Ovary (tissue), 9 donors: ENCODE data around the gene VAMP5. TPM values are rescaled to one million over a fixed set of nuclear protein-coding genes. Genes with fewer than 3 reads are reported as not detected.

ENCODE experiments used
- DNase-seq, 5 donors: peaks; one replicate each; pipeline ENCODE4 v3.0.0-alpha.2; 2019 to 2020
- H3K27ac ChIP-seq, 2 donors: fragments of 200-600 bp; one replicate each; pipeline versions ENCODE4 v1.5.1 to v1.8.0; 2019 to 2022
- H3K27me3 ChIP-seq: fragments of 200-600 bp; one replicate; pipeline ENCODE4 v1.8.0; 2022
- H3K36me3 ChIP-seq: fragments of 200-600 bp; sonication (generic); one replicate; pipeline ENCODE4 v1.5.1; 2019
- H3K4me1 ChIP-seq: one replicate; pipeline ENCODE4 v1.8.1; 2013; ENCODE audit warnings: mild to moderate bottlenecking, moderate library complexity; ENCODE audit not compliant: insufficient read depth
- H3K4me3 ChIP-seq: fragments of 200-600 bp; sonication (generic); one replicate; pipeline ENCODE4 v1.5.1; 2017
- H3K9me3 ChIP-seq, 2 donors: fragments of 200-600 bp in 1 of 2; sonication (generic) in 1 of 2; one replicate each; pipeline versions ENCODE4 v1.5.1 to v1.8.1; 2013 to 2019; ENCODE audit warnings: mild to moderate bottlenecking in 1 of 2, moderate library complexity in 1 of 2
- EP300 ChIP-seq: sonication (generic); formaldehyde crosslinking; IDR thresholded peaks from one replicate; pipeline ENCODE4 v1.6.1; 2017; ENCODE audit warnings: antibody characterized with exemption
- POLR2A ChIP-seq: fragments of 450-650 bp; IDR thresholded peaks from one replicate; pipeline ENCODE4 v1.6.1; 2017; ENCODE audit warnings: antibody characterized with exemption, mild to moderate bottlenecking, moderate library complexity
- WGBS, 3 donors: extraction: QIAGEN DNeasy Blood & Tissue Kit in 1 of 3; methylation state at CpG; one replicate each; pipeline versions ENCODE4 v1.1.5 to v1.1.7; 2013 to 2017; 5-methylcytosine and 5-hydroxymethylcytosine counted together
- intact Hi-C, 4 donors: fragments of 100-400 bp; cut with DNase I; formaldehyde crosslinking; loops; one replicate each; pipeline versions ENCODE4 v1.11.0 to v1.15.1; 2022 to 2023
- polyA plus RNA-seq, 2 donors: library from polyadenylated mRNA; stranded (reverse); fragments of 200-250 nt in 1 of 2; fragments of 350-450 nt in 1 of 2; fragmentation: Illumina TruSeq in 1 of 2; extraction: RNeasy Lipid Tissue Mini Kit (QIAGEN cat#74804) in 1 of 2; gene quantifications; one replicate each; pipeline ENCODE4 v1.2.3, GENCODE V29; 2013 to 2014
- total RNA-seq, 7 donors: library from RNA; depleted of rRNA in 2 of 7; stranded (reverse); fragments of >200 nt in 2 of 7; fragmentation: NEBNext Ultra II Directional in 3 of 7; extraction: Animal tissue kit (Norgen Biotek cat#: 25700) in 3 of 7; gene quantifications; one replicate each; pipeline versions ENCODE4 v1.1.0 to v1.2.4, GENCODE V29; 2016 to 2023
- TF ChIP-seq, protein P1 (sequence below), 3 donors: fragments of 450-650 bp in 2 of 3; fragments of 200-600 bp in 1 of 3; IDR thresholded peaks; one replicate each; pipeline versions ENCODE4 v1.5.1 to v1.8.0; 2016 to 2022; ENCODE audit warnings: antibody characterized with exemption in 3 of 3, mild to moderate bottlenecking in 1 of 3
- donor health status: DM: no; HTN: no; CAD: no; lungs with moderate emphysema.
- donor health status: DM: no; HTN: no; CAD: no.
- donor health status: Bipolar disorder and iron deficiency.
- donor health status: DM: yes; HTN: yes; CAD: no.
- donor health status: DM: no; HTN: no; CAD: no.
- donor health status: DM: yes; HTN: yes; CAD: no.

Gene VAMP5
- total and polyA plus RNA-seq, 9 donors, result 25.6 to 99.5 (median 48.5) TPM

DNA sequence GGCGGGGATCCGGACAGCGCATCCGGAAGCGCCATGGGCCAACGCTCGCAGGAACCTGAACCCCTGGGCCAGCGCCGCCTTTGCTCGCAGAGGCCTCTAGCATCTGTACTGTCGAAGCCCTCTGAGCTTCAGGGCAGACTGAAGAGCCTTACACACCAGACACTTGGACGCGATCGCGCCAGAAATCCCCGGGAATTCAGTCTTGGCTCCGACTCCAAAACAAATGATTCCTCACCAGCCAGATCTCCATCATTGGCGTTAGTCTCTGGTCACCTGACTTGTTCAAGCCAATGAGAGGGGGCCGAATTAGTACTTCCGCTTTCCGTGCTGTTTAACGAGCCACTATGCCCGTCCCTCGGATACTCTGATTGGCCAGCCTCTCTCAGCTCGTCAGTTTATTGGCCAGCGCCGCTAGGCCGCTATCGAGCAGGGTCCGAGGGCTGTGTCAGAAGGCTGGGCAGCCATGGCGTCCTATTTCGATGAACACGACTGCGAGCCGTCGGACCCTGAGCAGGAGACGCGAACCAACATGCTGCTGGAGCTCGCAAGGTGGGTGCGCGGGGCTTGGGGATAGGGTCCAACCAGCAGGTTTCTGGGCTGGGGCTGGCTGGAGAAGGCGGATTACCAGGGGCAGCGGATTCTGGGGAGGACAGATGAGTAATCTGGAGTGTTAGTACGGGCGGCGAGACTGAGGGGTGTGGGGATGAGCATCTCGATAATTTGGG, 11.2 kb downstream of the VAMP5 start, which contains the start of gene RNF181:
TSS of gene RNF181 (plus strand) at position 445 of the 725 bp plus-strand sequence. CDS start at position 464, 19 bp downstream.
- peaks cover 17% of the 10 kb centered on the region for H3K4me1 ChIP-seq
- DNase-seq, result peak; percentile 91 to 95 (median 92)
- H3K4me3 ChIP-seq, result peak within 1 kb of the TSS; percentile 83
- no peak for TF ChIP-seq EP300
- TF ChIP-seq POLR2A, result peak; percentile 88
- TF ChIP-seq, protein P1, sequence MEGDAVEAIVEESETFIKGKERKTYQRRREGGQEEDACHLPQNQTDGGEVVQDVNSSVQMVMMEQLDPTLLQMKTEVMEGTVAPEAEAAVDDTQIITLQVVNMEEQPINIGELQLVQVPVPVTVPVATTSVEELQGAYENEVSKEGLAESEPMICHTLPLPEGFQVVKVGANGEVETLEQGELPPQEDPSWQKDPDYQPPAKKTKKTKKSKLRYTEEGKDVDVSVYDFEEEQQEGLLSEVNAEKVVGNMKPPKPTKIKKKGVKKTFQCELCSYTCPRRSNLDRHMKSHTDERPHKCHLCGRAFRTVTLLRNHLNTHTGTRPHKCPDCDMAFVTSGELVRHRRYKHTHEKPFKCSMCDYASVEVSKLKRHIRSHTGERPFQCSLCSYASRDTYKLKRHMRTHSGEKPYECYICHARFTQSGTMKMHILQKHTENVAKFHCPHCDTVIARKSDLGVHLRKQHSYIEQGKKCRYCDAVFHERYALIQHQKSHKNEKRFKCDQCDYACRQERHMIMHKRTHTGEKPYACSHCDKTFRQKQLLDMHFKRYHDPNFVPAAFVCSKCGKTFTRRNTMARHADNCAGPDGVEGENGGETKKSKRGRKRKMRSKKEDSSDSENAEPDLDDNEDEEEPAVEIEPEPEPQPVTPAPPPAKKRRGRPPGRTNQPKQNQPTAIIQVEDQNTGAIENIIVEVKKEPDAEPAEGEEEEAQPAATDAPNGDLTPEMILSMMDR (IDR thresholded peaks at IDR 0.05), result no peak
- H3K27me3 ChIP-seq, result no peaks in the 10 kb centered on the region
- intact Hi-C loops, result no loop called here
- no peaks in the 10 kb centered on the region for H3K9me3 ChIP-seq
- 0% methylated on average over 37 to 47 of the region's 47 CpGs for WGBS, 3 donors
- peak within 1 kb of the TSS; percentile 11 to 74 for H3K27ac ChIP-seq
- no peaks in the 10 kb centered on the region for H3K36me3 ChIP-seq

GRCh38 chr2:85596026-85596333, 11.7 kb downstream of the VAMP5 start:
- H3K9me3 ChIP-seq, result no peaks in the 10 kb centered on the region
- H3K4me3 ChIP-seq, result peak overlapping the region; percentile 83
- 1 to 2% (median 1%) methylated on average over 10 of the region's 10 CpGs for WGBS, 3 donors
- peaks cover 12% of the 10 kb centered on the region for H3K4me1 ChIP-seq
- TF ChIP-seq POLR2A (no peak), EP300 (no peak)
- TF ChIP-seq, protein P1 (IDR thresholded peaks at IDR 0.05), result no peak
- intact Hi-C loops, result no loop called here
- H3K27ac ChIP-seq, result peak overlapping the region in 1 of 2 donors; percentile 74
- DNase-seq, result no peak
- no peaks in the 10 kb centered on the region for H3K36me3 ChIP-seq
- H3K27me3 ChIP-seq, result no peaks in the 10 kb centered on the region

- Histone ChIP-seq H3K36me3 (no peaks in the 10 kb centered on the region), H3K27me3 (no peaks in the 10 kb centered on the region), H3K9me3 (no peaks in the 10 kb centered on the region), H3K4me3 (peak overlapping the region; percentile 83), H3K4me1 (peaks cover 11% of the 10 kb centered on the region), H3K27ac (no peak overlapping the region)
- TF ChIP-seq EP300 (no peak), POLR2A (no peak)
- TF ChIP-seq, protein P1 (IDR thresholded peaks at IDR 0.05), result no peak
- WGBS, 3 donors, result 37 to 62% (median 61%) methylated on average over 3 of the region's 3 CpGs
- intact Hi-C loops, result no loop called here
- DNase-seq, result no peak
Observed at GRCh38 chr2:85596486-85597143, 12.4 kb downstream of the VAMP5 start.

GRCh38 chr2:85597241-85597640, 13.0 kb downstream of the VAMP5 start:
- DNase-seq, result no peak
- WGBS, 3 donors, result 64 to 69% (median 67%) methylated on average over 5 of the region's 5 CpGs
- peaks cover 13% of the 10 kb centered on the region for H3K4me1 ChIP-seq
- no peaks in the 10 kb centered on the region for H3K9me3 ChIP-seq
- H3K4me3 ChIP-seq, result no peak overlapping the region
- intact Hi-C loops, result no loop called here
- H3K27ac ChIP-seq, result no peak overlapping the region
- TF ChIP-seq, protein P1 (IDR thresholded peaks at IDR 0.05), result no peak
- no peak for TF ChIP-seq EP300
- TF ChIP-seq POLR2A, result no peak
- no peaks in the 10 kb centered on the region for H3K27me3 ChIP-seq
- H3K36me3 ChIP-seq, result no peaks in the 10 kb centered on the region
